SJCRH30 (cell line): ENCODE data around the gene TPM1. TPM values are rescaled to one million over a fixed set of nuclear protein-coding genes. Genes with fewer than 3 reads are reported as not detected.

Experiments used
- DNase-seq, 2 experiments: peaks; one replicate each; pipeline ENCODE4 v3.0.0-alpha.2; 2015 to 2020
- H3K27ac ChIP-seq: fragments of 250-450 bp; sonication (Bioruptor Pico); 2 replicates; pipeline ENCODE4 v1.5.1; 2020; ENCODE audit warnings: mild to moderate bottlenecking, moderate library complexity
- H3K27me3 ChIP-seq: fragments of 250-450 bp; sonication (Bioruptor Pico); 2 replicates; pipeline ENCODE4 v1.5.1; 2020; ENCODE audit warnings: mild to moderate bottlenecking, moderate library complexity
- H3K36me3 ChIP-seq: fragments of 250-450 bp; sonication (Bioruptor Pico); 2 replicates; pipeline ENCODE4 v1.5.1; 2020; ENCODE audit warnings: mild to moderate bottlenecking, moderate library complexity
- H3K4me1 ChIP-seq: fragments of 250-450 bp; sonication (Bioruptor Pico); 2 replicates; pipeline ENCODE4 v1.5.1; 2020; ENCODE audit warnings: mild to moderate bottlenecking, moderate library complexity
- H3K4me3 ChIP-seq: fragments of 250-450 bp; sonication (Bioruptor Pico); 2 replicates; pipeline ENCODE4 v1.5.1; 2020; ENCODE audit warnings: mild to moderate bottlenecking, moderate library complexity
- H3K9me3 ChIP-seq: fragments of 250-450 bp; sonication (Bioruptor Pico); replicated peaks from 2 replicates; pipeline ENCODE4 v1.5.1; 2020; ENCODE audit warnings: mild to moderate bottlenecking, moderate library complexity
- total RNA-seq: library from RNA; depleted of rRNA; stranded (reverse); fragments of >200 nt; shearing (Covaris generic); gene quantifications from 2 replicates; pipeline ENCODE4 v1.2.3, GENCODE V29; 2014

TPM1 gene
- total RNA-seq, 1 experiment from 2014 or later = 58.2 TPM

DNA sequence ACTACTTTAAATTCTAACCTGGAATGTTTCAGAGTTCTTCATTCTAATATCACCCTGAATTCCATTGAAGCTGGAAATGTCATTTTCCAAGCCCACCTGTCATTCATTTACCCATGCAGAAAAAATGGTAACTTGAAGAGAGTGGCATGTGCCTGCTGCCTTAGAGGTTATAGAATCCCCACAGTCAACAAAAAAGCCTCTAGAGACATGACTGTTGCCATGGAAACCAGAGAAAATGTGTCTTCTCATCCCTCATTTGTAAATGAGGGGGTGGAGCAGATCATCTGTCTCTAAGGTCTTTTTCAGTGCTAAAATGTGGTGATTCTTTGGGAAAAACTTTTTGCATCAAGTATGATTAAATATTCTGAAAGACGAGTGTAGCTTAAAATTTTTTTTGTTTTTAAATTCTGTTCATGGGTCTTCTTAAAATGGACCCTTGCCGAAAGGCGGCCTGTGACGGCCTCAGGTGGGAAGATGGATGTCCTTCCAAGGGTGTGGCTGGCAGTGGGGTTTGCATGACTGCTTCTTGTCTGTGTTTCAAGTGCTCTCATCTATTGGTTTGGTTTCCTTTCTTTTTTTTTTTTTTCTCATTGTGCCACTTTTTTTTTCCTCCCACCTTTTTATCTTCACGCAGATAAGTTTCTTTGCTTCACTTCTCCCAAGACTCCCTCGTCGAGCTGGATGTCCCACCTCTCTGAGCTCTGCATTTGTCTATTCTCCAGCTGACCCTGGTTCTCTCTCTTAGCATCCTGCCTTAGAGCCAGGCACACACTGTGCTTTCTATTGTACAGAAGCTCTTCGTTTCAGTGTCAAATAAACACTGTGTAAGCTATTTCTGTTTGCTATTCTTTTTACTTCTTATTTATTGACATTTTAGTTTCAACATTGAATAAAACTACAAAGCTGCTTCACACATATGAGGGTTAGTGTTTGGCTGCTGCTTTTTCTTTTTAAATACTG, 23.0 kb downstream of the TPM1 start:
- no peak for DNase-seq
- peaks cover 59% of the 10 kb centered on the region for H3K36me3 ChIP-seq
- no peak overlapping the region for H3K4me3 ChIP-seq
- no peaks in the 10 kb centered on the region for H3K27me3 ChIP-seq
- no peaks in the 10 kb centered on the region for H3K4me1 ChIP-seq
- no peak overlapping the region for H3K27ac ChIP-seq
- H3K9me3 ChIP-seq = no peaks in the 10 kb centered on the region

DNA sequence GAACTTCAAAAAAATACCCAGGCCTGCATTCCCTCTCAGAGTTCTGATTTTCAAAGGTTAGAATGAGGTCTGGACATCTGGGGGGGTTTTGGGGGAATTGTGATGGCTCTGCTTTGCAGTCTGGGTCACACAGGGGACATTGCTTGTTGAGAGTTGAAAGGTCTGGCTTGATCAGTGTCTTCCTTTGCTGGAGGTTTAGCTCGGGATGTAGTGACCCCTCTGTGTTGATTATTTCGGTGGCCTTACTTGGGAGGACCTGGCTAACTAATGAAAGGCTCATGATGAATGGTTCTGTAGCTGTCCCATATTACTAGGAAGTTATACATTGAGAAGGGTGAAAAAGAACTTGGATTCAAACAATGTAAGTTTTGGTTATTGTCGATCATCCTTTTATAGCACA, 23.7 kb downstream of the TPM1 start:
- Histone ChIP-seq H3K9me3 (no peaks in the 10 kb centered on the region), H3K4me3 (no peak overlapping the region), H3K27me3 (no peaks in the 10 kb centered on the region), H3K4me1 (no peaks in the 10 kb centered on the region), H3K36me3 (peaks cover 51% of the 10 kb centered on the region), H3K27ac (no peak overlapping the region)
- no peak for DNase-seq

GRCh38 chr15:63067306-63067705, 24.8 kb downstream of the TPM1 start:
- no peak for DNase-seq
- Histone ChIP-seq H3K4me3 (no peak overlapping the region), H3K4me1 (no peaks in the 10 kb centered on the region), H3K27ac (no peak overlapping the region), H3K9me3 (no peaks in the 10 kb centered on the region), H3K27me3 (no peaks in the 10 kb centered on the region), H3K36me3 (peaks cover 44% of the 10 kb centered on the region)

DNA sequence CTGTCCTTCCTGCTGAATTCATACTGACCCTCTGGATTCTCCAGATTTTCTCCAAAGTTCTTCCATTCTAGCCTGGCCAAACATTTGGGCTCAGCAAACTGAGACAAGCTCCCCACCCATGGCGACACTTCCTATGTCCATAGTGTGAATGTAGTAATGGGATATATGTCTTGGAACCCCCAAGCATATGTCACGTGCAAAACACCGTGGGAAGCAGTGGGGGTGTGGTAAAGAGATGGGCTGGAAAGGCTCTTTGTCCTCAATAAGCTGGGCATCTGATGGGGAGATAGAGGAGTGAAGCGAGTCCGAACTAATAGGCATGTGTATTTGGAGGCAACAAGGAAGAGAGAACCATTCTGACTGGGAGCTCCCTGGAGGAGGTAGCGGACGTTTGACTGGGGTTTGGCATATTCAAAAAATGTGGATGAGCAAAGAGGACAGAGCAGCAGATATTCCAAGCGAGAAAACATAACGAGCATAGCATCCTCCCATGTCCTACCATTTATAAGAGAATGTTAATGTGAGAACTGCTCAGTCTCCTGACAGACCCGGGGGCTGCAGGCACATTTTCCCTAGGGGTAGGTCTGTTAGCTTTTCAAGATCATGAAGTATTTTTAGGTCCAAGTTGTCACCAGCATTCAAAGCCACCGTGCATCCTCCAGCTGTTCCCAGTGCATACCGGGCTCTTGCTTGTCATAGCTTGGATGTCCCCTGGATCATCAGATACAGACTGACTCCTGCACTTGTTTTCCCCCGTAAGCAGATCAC, 25.6 kb downstream of the TPM1 start:
- H3K36me3 ChIP-seq = peaks cover 35% of the 10 kb centered on the region
- H3K27me3 ChIP-seq = no peaks in the 10 kb centered on the region
- H3K9me3 ChIP-seq = no peaks in the 10 kb centered on the region
- no peak overlapping the region for H3K4me3 ChIP-seq
- DNase-seq = no peak
- H3K27ac ChIP-seq = no peak overlapping the region
- no peaks in the 10 kb centered on the region for H3K4me1 ChIP-seq

DNA sequence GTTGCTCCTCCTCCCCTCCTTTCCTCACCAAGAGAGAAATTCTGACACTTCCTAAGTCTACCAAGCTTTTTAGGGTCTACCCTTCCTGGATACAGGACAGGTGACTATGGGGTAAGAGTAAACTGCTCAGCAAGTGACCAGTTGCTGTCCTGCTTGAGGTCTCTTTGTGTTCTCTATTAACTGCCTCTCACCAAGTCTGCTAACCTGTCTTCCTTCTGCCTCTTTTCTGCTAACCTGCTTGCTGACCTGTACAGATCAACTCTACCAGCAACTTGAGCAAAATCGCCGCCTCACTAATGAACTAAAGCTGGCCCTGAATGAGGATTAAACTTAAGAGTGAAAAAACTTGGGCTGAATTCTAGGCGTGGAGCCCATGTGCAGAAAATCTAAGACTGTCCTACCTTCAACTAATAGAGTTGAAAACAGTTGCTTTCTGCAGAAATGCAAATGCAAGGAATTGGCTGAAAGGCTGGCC, 27.1 kb downstream of the TPM1 start:
- H3K4me3 ChIP-seq = no peak overlapping the region
- H3K27ac ChIP-seq = no peak overlapping the region
- peaks cover 20% of the 10 kb centered on the region for H3K36me3 ChIP-seq
- H3K9me3 ChIP-seq = no peaks in the 10 kb centered on the region
- no peak for DNase-seq
- H3K27me3 ChIP-seq = no peaks in the 10 kb centered on the region
- H3K4me1 ChIP-seq = no peaks in the 10 kb centered on the region

DNA sequence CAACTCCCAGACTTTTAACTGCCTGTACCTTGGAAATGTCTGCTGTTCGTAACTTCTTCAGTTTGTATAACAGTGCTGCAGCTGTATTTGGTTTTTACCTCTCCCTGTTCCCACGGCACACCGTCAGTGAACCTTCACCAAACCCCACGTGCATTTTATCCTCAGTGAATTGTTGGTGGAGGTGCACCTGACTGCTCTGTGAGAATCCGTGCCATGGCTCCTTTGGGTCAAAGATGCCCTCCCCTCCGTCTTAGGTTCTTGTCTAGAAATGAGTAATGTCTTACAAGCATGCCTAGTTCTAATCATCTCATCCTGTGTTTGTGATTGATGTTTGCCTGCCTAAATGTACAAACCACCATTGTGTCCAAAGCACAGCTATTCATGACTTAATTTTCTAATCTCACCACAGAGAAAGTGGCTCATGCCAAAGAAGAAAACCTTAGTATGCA, 28.2 kb downstream of the TPM1 start:
- Histone ChIP-seq H3K4me1 (no peaks in the 10 kb centered on the region), H3K36me3 (peaks cover 17% of the 10 kb centered on the region)

DNA sequence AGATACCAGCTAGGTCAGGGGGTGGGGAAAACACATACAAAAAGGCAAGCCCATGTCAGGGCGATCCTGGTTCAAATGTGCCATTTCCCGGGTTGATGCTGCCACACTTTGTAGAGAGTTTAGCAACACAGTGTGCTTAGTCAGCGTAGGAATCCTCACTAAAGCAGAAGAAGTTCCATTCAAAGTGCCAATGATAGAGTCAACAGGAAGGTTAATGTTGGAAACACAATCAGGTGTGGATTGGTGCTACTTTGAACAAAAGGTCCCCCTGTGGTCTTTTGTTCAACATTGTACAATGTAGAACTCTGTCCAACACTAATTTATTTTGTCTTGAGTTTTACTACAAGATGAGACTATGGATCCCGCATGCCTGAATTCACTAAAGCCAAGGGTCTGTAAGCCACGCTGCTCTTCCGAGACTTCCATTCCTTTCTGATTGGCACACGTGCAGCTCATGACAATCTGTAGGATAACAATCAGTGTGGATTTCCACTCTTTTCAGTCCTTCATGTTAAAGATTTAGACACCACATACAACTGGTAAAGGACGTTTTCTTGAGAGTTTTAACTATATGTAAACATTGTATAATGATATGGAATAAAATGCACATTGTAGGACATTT, 28.9 kb downstream of the TPM1 start:
- DNase-seq = no peak
- H3K9me3 ChIP-seq = no peaks in the 10 kb centered on the region
- H3K4me3 ChIP-seq = no peak overlapping the region
- H3K27me3 ChIP-seq = no peaks in the 10 kb centered on the region
- H3K4me1 ChIP-seq = no peaks in the 10 kb centered on the region
- H3K27ac ChIP-seq = no peak overlapping the region
- H3K36me3 ChIP-seq = peaks cover 15% of the 10 kb centered on the region

More for the DNA sequence above, 28.2 kb downstream of the TPM1 start:
- Histone ChIP-seq H3K9me3 (no peaks in the 10 kb centered on the region), H3K4me3 (no peak overlapping the region), H3K27me3 (no peaks in the 10 kb centered on the region), H3K27ac (no peak overlapping the region)
- no peak for DNase-seq

- Histone ChIP-seq H3K27ac (no peak overlapping the region), H3K9me3 (no peaks in the 10 kb centered on the region), H3K36me3 (peaks cover 8% of the 10 kb centered on the region), H3K4me3 (no peak overlapping the region), H3K4me1 (no peaks in the 10 kb centered on the region), H3K27me3 (no peaks in the 10 kb centered on the region)
- no peak for DNase-seq
Observed at GRCh38 chr15:63072023-63072650, 29.6 kb downstream of the TPM1 start.

- Histone ChIP-seq H3K27ac (no peak overlapping the region), H3K36me3 (peaks cover under 1% of the 10 kb centered on the region), H3K4me1 (no peaks in the 10 kb centered on the region), H3K27me3 (no peaks in the 10 kb centered on the region), H3K4me3 (no peak overlapping the region), H3K9me3 (no peaks in the 10 kb centered on the region)
- no peak for DNase-seq
Observed at GRCh38 chr15:63072809-63073277, 30.3 kb downstream of the TPM1 start.

GRCh38 chr15:63073497-63074172, 31.1 kb downstream of the TPM1 start:
- DNase-seq = no peak
- H3K4me1 ChIP-seq = no peaks in the 10 kb centered on the region
- no peak overlapping the region for H3K4me3 ChIP-seq
- no peaks in the 10 kb centered on the region for H3K9me3 ChIP-seq
- H3K27me3 ChIP-seq = no peaks in the 10 kb centered on the region
- H3K27ac ChIP-seq = no peak overlapping the region
- H3K36me3 ChIP-seq = no peaks in the 10 kb centered on the region

DNA sequence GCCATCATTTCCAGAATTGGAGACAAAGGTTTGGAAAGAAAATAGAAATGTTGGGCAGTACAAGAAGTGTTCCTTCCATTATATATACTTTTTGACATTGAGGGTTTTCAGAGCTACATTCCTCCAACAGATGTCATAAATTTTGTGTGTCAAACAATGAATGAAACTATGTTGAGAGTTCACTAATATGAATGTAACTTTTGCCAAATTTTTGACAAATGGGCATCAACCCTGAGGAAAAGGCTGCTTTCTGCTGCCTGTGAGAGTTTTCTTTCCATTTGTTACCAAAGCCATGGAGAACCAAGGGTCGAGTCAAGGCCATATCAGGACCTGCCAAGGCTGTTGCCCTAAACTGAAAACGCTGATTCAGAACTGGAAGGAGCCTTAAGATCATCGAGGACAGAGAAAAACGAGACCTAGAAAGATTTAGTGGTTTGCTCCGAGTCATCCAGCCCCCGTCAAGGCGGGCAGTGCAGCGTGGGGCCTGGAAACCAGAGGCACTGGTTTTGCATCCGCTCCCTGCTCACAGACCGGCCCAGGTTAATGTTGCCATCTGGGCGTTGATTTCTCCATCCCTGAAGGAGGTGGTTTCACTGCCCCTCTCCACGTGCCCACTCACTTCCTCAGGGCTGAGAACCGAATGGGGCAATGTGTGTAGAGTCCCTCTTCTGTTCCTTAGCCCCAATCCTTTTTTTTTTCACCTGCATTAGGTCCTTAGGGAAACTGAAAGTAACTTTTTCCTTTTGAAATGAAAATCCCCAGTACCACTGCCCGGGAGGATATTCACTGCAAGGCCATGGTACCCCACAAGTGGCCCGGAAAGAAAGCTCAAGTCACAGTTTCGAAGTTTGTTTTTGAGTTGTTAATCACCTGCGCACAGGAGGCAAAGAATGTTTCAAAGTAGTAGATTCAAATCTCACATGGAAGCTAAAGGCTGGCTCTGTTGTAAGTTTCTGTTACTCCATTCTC, 32.8 kb downstream of the TPM1 start:
- no peaks in the 10 kb centered on the region for H3K4me1 ChIP-seq
- H3K27ac ChIP-seq = no peak overlapping the region
- H3K27me3 ChIP-seq = no peaks in the 10 kb centered on the region
- no peak overlapping the region for H3K4me3 ChIP-seq
- H3K36me3 ChIP-seq = no peaks in the 10 kb centered on the region
- no peak for DNase-seq
- H3K9me3 ChIP-seq = no peaks in the 10 kb centered on the region

GRCh38 chr15:63075984-63076713, 33.6 kb downstream of the TPM1 start:
- Histone ChIP-seq H3K4me3 (no peak overlapping the region), H3K36me3 (no peaks in the 10 kb centered on the region), H3K27ac (no peak overlapping the region), H3K27me3 (no peaks in the 10 kb centered on the region), H3K4me1 (no peaks in the 10 kb centered on the region), H3K9me3 (no peaks in the 10 kb centered on the region)
- no peak for DNase-seq

- Histone ChIP-seq H3K9me3 (no peaks in the 10 kb centered on the region), H3K4me3 (no peak overlapping the region), H3K27ac (no peak overlapping the region), H3K36me3 (no peaks in the 10 kb centered on the region), H3K27me3 (no peaks in the 10 kb centered on the region), H3K4me1 (no peaks in the 10 kb centered on the region)
- no peak for DNase-seq
Observed at GRCh38 chr15:63076714-63077046, 34.1 kb downstream of the TPM1 start.
